Measurements from ENCODE around the gene TRIM24.
"Not testable (repeated sequence)": the region's sequence is repeated elsewhere in the genome, so short reads cannot be mapped to it uniquely, and the experiment has no call there.

- not testable (repeated sequence) for TF ChIP-seq CTCF, POLR2A (IDR thresholded peaks at IDR 0.05)
Measured at GRCh38 chr7:138489139-138489538, 29.1 kb downstream of the TRIM24 start.
